Hepatocyte (in vitro differentiated cells): ENCODE results near the gene HNF4A. TPM values are rescaled to one million over a fixed set of nuclear protein-coding genes. Genes with fewer than 3 reads are reported as not detected.

ENCODE experiments used
- DNase-seq: peaks from one replicate; pipeline ENCODE4 v3.0.0-alpha.2; 2016; ENCODE audit warnings: low spot score
- H2AFZ ChIP-seq: fragments of 200-600 bp; sonication (generic); 2 replicates; pipeline ENCODE4 v1.6.0; 2016; ENCODE audit warnings: antibody characterized with exemption, mild to moderate bottlenecking
- H3K27ac ChIP-seq: fragments of 200-600 bp; sonication (generic); 2 replicates; pipeline ENCODE4 v1.5.1; 2016; ENCODE audit warnings: mild to moderate bottlenecking
- H3K27me3 ChIP-seq: fragments of 200-600 bp; sonication (generic); 2 replicates; pipeline ENCODE4 v1.6.1; 2016
- H3K36me3 ChIP-seq: fragments of 200-600 bp; sonication (generic); replicated peaks from 2 replicates; pipeline ENCODE4 v1.5.1; 2016; ENCODE audit warnings: low read depth; ENCODE audit not compliant: insufficient read depth
- H3K4me1 ChIP-seq: fragments of 200-600 bp; sonication (generic); 2 replicates; pipeline ENCODE4 v1.5.1; 2016; ENCODE audit warnings: mild to moderate bottlenecking, moderate library complexity; ENCODE audit not compliant: insufficient read depth
- H3K4me2 ChIP-seq: fragments of 200-600 bp; sonication (generic); 2 replicates; pipeline ENCODE4 v1.6.0; 2016
- H3K4me3 ChIP-seq: fragments of 200-600 bp; sonication (generic); 2 replicates; pipeline ENCODE4 v1.5.1; 2016; ENCODE audit warnings: mild to moderate bottlenecking
- H3K79me2 ChIP-seq: fragments of 200-600 bp; sonication (generic); 2 replicates; pipeline ENCODE4 v1.6.0; 2017; ENCODE audit warnings: mild to moderate bottlenecking
- H3K9me2 ChIP-seq: fragments of 200-600 bp; sonication (generic); replicated peaks from 2 replicates; pipeline ENCODE4 v1.6.0; 2017; ENCODE audit warnings: mild to moderate bottlenecking; ENCODE audit not compliant: insufficient read depth
- H3K9me3 ChIP-seq: fragments of 200-600 bp; sonication (generic); 2 replicates; pipeline ENCODE4 v1.5.1; 2016; ENCODE audit warnings: low read depth, mild to moderate bottlenecking
- H4K20me1 ChIP-seq: fragments of 200-600 bp; sonication (generic); 2 replicates; pipeline ENCODE4 v1.6.0; 2016; ENCODE audit warnings: mild to moderate bottlenecking; ENCODE audit not compliant: insufficient read depth, poor library complexity, severe bottlenecking
- CTCF ChIP-seq: fragments of 200-600 bp; sonication (generic); IDR thresholded peaks from 2 replicates; pipeline ENCODE4 v1.5.1; 2016; ENCODE audit warnings: antibody characterized with exemption, mild to moderate bottlenecking; ENCODE audit not compliant: poor library complexity
- EZH2 ChIP-seq: fragments of 200-600 bp; sonication (generic); IDR thresholded peaks from 2 replicates; pipeline ENCODE4 v1.6.1; 2016; ENCODE audit warnings: antibody characterized with exemption, mild to moderate bottlenecking, borderline replicate concordance
- EZH2phosphoT487 ChIP-seq: fragments of 200-600 bp; sonication (generic); IDR thresholded peaks from one replicate; pipeline ENCODE4 v1.6.1; 2018; ENCODE audit warnings: antibody characterized with exemption, mild to moderate bottlenecking, low read depth, moderate library complexity; ENCODE audit not compliant: unreplicated experiment, severe bottlenecking
- WGBS: methylation state at CpG from one replicate; pipeline ENCODE4 v1.1.6; 2016; ENCODE audit warnings: low lambda C conversion rate; ENCODE audit errors: missing lambda C conversion rate; 5-methylcytosine and 5-hydroxymethylcytosine counted together
- polyA plus RNA-seq: library from polyadenylated mRNA; unstranded; fragments of >200 nt; fragmentation: Nextera tagmentation; extraction: Ambion mirVana; gene quantifications from 2 replicates; pipeline ENCODE4 v1.2.1, GENCODE V29; 2016
- total RNA-seq: library from RNA; depleted of rRNA; stranded (reverse); fragments of >200 nt; gene quantifications from 2 replicates; pipeline ENCODE4 v1.2.3, GENCODE V29; 2014

HNF4A gene
- total and polyA plus RNA-seq, 2 experiments from 2014 or later = 38.2 to 88.0 TPM

GRCh38 chr20:44463466-44463865, 108.0 kb downstream of the HNF4A start:
- DNase-seq = no peak
- Histone ChIP-seq H3K27ac (no peak overlapping the region), H4K20me1 (no peaks in the 10 kb centered on the region), H3K9me2 (no peaks in the 10 kb centered on the region), H3K4me1 (peaks cover 8% of the 10 kb centered on the region), H3K79me2 (no peaks in the 10 kb centered on the region), H3K9me3 (no peaks in the 10 kb centered on the region), H3K36me3 (no peaks in the 10 kb centered on the region), H3K4me2 (no peak overlapping the region), H3K4me3 (no peak overlapping the region), H2AFZ (no peak overlapping the region), H3K27me3 (no peaks in the 10 kb centered on the region)
- TF ChIP-seq EZH2phosphoT487 (no peak), EZH2 (no peak), CTCF (no peak)
- WGBS = 83% methylated on average over 5 of the region's 5 CpGs

- WGBS = 87% methylated on average over 3 of the region's 3 CpGs
- TF ChIP-seq EZH2phosphoT487 (no peak), EZH2 (no peak), CTCF (no peak)
- Histone ChIP-seq H3K27ac (no peak overlapping the region), H3K4me1 (peaks cover 4% of the 10 kb centered on the region), H3K4me2 (no peak overlapping the region), H3K27me3 (no peaks in the 10 kb centered on the region), H3K9me2 (no peaks in the 10 kb centered on the region), H2AFZ (no peak overlapping the region), H3K36me3 (no peaks in the 10 kb centered on the region), H3K4me3 (no peak overlapping the region), H3K79me2 (no peaks in the 10 kb centered on the region), H4K20me1 (no peaks in the 10 kb centered on the region), H3K9me3 (no peaks in the 10 kb centered on the region)
- DNase-seq = no peak
Observed at GRCh38 chr20:44464514-44464913, 109.0 kb downstream of the HNF4A start.

- H3K36me3 ChIP-seq = no peaks in the 10 kb centered on the region
- H3K4me2 ChIP-seq = no peak overlapping the region
- H3K27ac ChIP-seq = peak overlapping the region; percentile 34
- TF ChIP-seq CTCF (no peak), EZH2phosphoT487 (no peak), EZH2 (no peak)
- no peaks in the 10 kb centered on the region for H4K20me1 ChIP-seq
- H3K4me3 ChIP-seq = no peak overlapping the region
- no peaks in the 10 kb centered on the region for H3K9me3 ChIP-seq
- H3K9me2 ChIP-seq = no peaks in the 10 kb centered on the region
- no peak overlapping the region for H2AFZ ChIP-seq
- no peaks in the 10 kb centered on the region for H3K27me3 ChIP-seq
- whole genome bisulfite sequencing = 51% methylated on average over 3 of the region's 3 CpGs
- peak; percentile 37 for DNase-seq
- H3K79me2 ChIP-seq = no peaks in the 10 kb centered on the region
- peaks cover 4% of the 10 kb centered on the region for H3K4me1 ChIP-seq
Observed at GRCh38 chr20:44465001-44465560, 109.6 kb downstream of the HNF4A start.
